ENCODE data around the gene DZIP3.
"Not testable (repeated sequence)": the region's sequence is repeated elsewhere in the genome, so short reads cannot be mapped to it uniquely, and the experiment has no call there.

DZIP3 gene

GRCh38 chr3:108602249-108602934, 12.9 kb downstream of the DZIP3 start:
- DNase-seq, result peak in 1 of 2 experiments; percentile 11

GRCh38 chr3:108602935-108603294, 13.4 kb downstream of the DZIP3 start:
- no peak for DNase-seq

- DNase-seq, result no peak
Measured at GRCh38 chr3:108603691-108604090, 14.2 kb downstream of the DZIP3 start.

- no peak for DNase-seq
Measured at GRCh38 chr3:108605028-108605427, 15.5 kb downstream of the DZIP3 start.

GRCh38 chr3:108605491-108605890, 16.0 kb downstream of the DZIP3 start:
- DNase-seq, result no peak

- no peak for DNase-seq
Measured at GRCh38 chr3:108608750-108609149, 19.2 kb downstream of the DZIP3 start.

- no peak for DNase-seq
Measured at GRCh38 chr3:108610651-108611050, 21.1 kb downstream of the DZIP3 start.

- DNase-seq, result not testable (repeated sequence)
Measured at GRCh38 chr3:108616090-108616489, 26.6 kb downstream of the DZIP3 start.

GRCh38 chr3:108620250-108620649, 30.7 kb downstream of the DZIP3 start:
- no peak for DNase-seq

GRCh38 chr3:108623504-108623903, 34.0 kb downstream of the DZIP3 start:
- DNase-seq, result no peak

GRCh38 chr3:108629974-108630373, 40.5 kb downstream of the DZIP3 start:
- no peak for DNase-seq

GRCh38 chr3:108642526-108642925, 53.0 kb downstream of the DZIP3 start:
- no peak for DNase-seq

- no peak for DNase-seq
Measured at GRCh38 chr3:108645364-108645763, 55.8 kb downstream of the DZIP3 start.

GRCh38 chr3:108655664-108656063, 66.1 kb downstream of the DZIP3 start:
- DNase-seq, result not testable (repeated sequence)

GRCh38 chr3:108661699-108662098, 72.2 kb downstream of the DZIP3 start:
- DNase-seq, result no peak

- peak in 1 of 2 experiments; percentile 25 for DNase-seq
Measured at GRCh38 chr3:108662142-108662738, 72.7 kb downstream of the DZIP3 start.

- DNase-seq, result no peak
Measured at GRCh38 chr3:108664266-108664665, 74.7 kb downstream of the DZIP3 start.

GRCh38 chr3:108667312-108667711, 77.8 kb downstream of the DZIP3 start:
- DNase-seq, result no peak

- DNase-seq, result no peak
Measured at GRCh38 chr3:108669208-108669607, 79.7 kb downstream of the DZIP3 start.

- no peak for DNase-seq
Measured at GRCh38 chr3:108672701-108673100, 83.2 kb downstream of the DZIP3 start.

GRCh38 chr3:108673988-108674661, 84.6 kb downstream of the DZIP3 start:
- no peak for DNase-seq

GRCh38 chr3:108677811-108678210, 88.3 kb downstream of the DZIP3 start:
- no peak for DNase-seq

GRCh38 chr3:108692286-108692685, 102.8 kb downstream of the DZIP3 start:
- DNase-seq, result not testable (repeated sequence)

GRCh38 chr3:108698461-108698860, 108.9 kb downstream of the DZIP3 start:
- no peak for DNase-seq
